Stomach (tissue), 4 donors: Measurements from ENCODE around the gene BICD2.

Experiments used
- CTCF ChIP-seq, 7 experiments: fragments of 450-650 bp in 4 of 7; fragments of 200-600 bp in 3 of 7; sonication (generic) in 3 of 7; IDR thresholded peaks; one replicate each; pipeline ENCODE4 v1.5.1; 2016 to 2019; ENCODE audit warnings: antibody characterized with exemption in 7 of 7, control low read depth in 2 of 7, mild to moderate bottlenecking in 1 of 7
- EP300 ChIP-seq: sonication (generic); formaldehyde crosslinking; IDR thresholded peaks from one replicate; pipeline ENCODE4 v1.6.1; 2017; ENCODE audit warnings: antibody characterized with exemption
- POLR2A ChIP-seq, 4 donors: fragments of 450-650 bp; IDR thresholded peaks; one replicate each; pipeline ENCODE4 v1.6.1; 2016; ENCODE audit warnings: antibody characterized with exemption in 4 of 4, control low read depth in 2 of 4, mild to moderate bottlenecking in 1 of 4, moderate library complexity in 1 of 4

- no peak for TF ChIP-seq POLR2A (IDR thresholded peaks at IDR 0.05)
- no peak for TF ChIP-seq EP300
- no peak for TF ChIP-seq CTCF (IDR thresholded peaks at IDR 0.05)
Observed at GRCh38 chr9:92771309-92771708, 6.7 kb upstream of the BICD2 start.
